MG63 (cell line): ENCODE data around the gene SLC35E4. TPM values are rescaled to one million over a fixed set of nuclear protein-coding genes. Genes with fewer than 3 reads are reported as not detected.
A peak's percentile ranks its signal among the peaks of the same experiment; 100 is the strongest.

Experiments
- DNase-seq: peaks from one replicate; pipeline ENCODE4 v3.0.0-alpha.2; 2020
- H3K27me3 ChIP-seq: fragments of 250-450 bp; sonication (Bioruptor Pico); 2 replicates; pipeline ENCODE4 v1.5.1; 2020; ENCODE audit warnings: mild to moderate bottlenecking, moderate library complexity
- H3K36me3 ChIP-seq: fragments of 250-450 bp; sonication (Bioruptor Pico); 2 replicates; pipeline ENCODE4 v1.5.1; 2020; ENCODE audit warnings: mild to moderate bottlenecking, moderate library complexity
- H3K4me3 ChIP-seq: fragments of 250-450 bp; sonication (Bioruptor Pico); 2 replicates; pipeline ENCODE4 v1.5.1; 2020; ENCODE audit warnings: mild to moderate bottlenecking, moderate library complexity
- H3K9me3 ChIP-seq: fragments of 250-450 bp; sonication (Bioruptor Pico); 2 replicates; pipeline ENCODE4 v1.5.1; 2020; ENCODE audit warnings: mild to moderate bottlenecking, moderate library complexity
- total RNA-seq: library from RNA; depleted of rRNA; stranded (reverse); fragments of >200 nt; shearing (Covaris generic); gene quantifications from 2 replicates; pipeline ENCODE4 v1.2.3, GENCODE V29; 2014; ENCODE audit warnings: low replicate concordance

The SLC35E4 gene
- total RNA-seq, 1 experiment from 2014 or later: 11.3 TPM

DNA sequence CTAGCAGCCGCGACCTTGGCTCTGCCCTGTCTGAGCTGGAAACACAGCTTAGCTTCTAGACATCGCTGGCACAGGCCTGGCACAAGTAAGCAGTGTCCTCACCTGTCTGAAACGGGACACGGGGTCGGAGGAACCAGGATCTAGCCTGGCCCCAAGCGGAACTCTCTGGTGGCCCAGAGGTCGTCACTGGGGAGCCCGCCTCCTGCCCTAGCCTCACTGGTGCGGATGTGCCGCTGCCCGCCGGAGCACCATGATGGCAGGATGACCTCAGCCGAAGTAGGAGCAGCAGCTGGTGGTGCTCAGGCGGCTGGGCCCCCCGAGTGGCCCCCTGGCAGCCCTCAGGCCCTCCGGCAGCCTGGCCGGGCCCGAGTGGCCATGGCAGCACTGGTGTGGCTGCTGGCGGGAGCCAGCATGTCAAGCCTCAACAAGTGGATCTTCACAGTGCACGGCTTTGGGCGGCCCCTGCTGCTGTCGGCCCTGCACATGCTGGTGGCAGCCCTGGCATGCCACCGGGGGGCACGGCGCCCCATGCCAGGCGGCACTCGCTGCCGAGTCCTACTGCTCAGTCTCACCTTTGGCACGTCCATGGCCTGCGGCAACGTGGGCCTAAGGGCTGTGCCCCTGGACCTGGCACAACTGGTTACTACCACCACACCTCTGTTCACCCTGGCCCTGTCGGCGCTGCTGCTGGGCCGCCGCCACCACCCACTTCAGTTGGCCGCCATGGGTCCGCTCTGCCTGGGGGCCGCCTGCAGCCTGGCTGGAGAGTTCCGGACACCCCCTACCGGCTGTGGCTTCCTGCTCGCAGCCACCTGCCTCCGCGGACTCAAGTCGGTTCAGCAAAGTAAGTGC, 871 bp downstream of the SLC35E4 start:
- Histone ChIP-seq H3K4me3 (peak overlapping the region; percentile 63), H3K9me3 (no peaks in the 10 kb centered on the region), H3K36me3 (peaks cover 17% of the 10 kb centered on the region), H3K27me3 (no peaks in the 10 kb centered on the region)
- peak; percentile 26 for DNase-seq

DNA sequence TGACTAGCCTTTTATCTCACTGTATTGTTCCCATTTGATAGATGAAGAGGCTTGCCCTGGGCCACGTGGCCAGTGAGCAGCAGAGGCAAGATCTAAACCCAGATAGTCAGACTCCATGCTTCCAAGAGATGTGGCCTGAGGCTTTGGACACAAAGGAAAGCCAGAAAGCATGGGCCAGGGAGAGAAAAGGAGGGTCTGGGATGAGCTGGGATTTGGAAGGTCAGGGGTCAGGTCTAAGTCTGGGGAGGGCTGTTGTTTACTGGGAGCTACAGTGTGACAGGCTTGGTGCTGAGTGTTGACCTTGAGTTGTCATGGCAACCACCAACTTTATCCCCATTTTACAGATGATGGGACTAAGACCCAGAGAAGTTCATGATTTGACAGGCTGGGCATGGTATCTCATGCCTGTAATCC, 2.1 kb downstream of the SLC35E4 start:
- no peak for DNase-seq
- Histone ChIP-seq H3K27me3 (no peaks in the 10 kb centered on the region), H3K4me3 (peak overlapping the region; percentile 63), H3K36me3 (peaks cover 17% of the 10 kb centered on the region), H3K9me3 (no peaks in the 10 kb centered on the region)

DNA sequence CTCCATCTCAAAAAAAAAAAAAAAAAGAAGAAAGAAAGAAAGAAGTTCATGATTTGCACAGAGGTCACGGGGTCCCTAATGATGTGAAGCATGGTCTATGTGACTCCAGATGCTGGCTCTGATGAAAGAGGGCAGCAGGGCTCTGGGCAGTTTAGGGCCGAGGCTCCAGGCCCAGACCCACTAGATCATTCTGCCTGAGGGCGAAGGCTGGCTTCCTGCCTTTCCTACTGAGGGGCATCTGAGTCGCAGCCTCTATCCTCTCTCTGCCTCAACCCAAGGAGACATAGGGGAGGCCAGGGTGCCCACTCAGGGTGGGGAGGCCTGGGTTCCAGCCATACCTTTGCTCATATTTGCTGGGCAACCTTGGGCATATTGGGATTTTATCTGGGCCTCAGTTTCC, 4.8 kb downstream of the SLC35E4 start:
- no peaks in the 10 kb centered on the region for H3K9me3 ChIP-seq
- H3K36me3 ChIP-seq: peaks cover 17% of the 10 kb centered on the region
- no peaks in the 10 kb centered on the region for H3K27me3 ChIP-seq
- no peak overlapping the region for H3K4me3 ChIP-seq
- DNase-seq: peak; percentile 26

DNA sequence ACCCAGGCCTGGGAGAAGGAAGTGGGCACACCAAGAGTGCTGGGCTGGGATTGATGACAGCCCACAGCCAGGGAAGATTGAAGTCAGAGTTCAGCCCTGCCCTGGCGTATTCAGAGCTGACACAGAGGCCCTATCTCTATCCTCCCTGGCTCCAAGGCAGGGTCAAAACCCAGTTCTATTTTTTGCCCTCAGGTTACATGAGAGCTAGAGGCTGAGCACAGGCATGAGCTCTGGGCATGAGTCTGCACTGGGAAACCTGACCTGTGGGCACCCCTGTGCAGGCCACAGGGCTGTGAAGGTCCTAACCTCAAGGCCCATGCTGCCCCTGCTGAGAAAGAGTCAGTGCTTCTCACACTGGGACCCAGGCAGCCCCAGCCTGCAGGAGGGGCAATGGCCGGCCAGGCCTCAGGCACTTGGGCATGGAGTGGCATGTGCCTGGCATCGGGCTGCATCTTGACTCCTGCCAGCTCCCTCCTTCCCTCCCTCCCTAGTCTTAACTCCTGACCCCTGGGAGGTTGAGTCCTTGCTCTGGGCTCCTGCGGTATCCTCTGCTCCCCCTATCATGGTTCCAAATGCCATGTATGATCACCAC, 5.4 kb downstream of the SLC35E4 start:
- Histone ChIP-seq H3K4me3 (no peak overlapping the region), H3K9me3 (no peaks in the 10 kb centered on the region), H3K27me3 (no peaks in the 10 kb centered on the region), H3K36me3 (peaks cover 17% of the 10 kb centered on the region)
- DNase-seq: no peak

DNA sequence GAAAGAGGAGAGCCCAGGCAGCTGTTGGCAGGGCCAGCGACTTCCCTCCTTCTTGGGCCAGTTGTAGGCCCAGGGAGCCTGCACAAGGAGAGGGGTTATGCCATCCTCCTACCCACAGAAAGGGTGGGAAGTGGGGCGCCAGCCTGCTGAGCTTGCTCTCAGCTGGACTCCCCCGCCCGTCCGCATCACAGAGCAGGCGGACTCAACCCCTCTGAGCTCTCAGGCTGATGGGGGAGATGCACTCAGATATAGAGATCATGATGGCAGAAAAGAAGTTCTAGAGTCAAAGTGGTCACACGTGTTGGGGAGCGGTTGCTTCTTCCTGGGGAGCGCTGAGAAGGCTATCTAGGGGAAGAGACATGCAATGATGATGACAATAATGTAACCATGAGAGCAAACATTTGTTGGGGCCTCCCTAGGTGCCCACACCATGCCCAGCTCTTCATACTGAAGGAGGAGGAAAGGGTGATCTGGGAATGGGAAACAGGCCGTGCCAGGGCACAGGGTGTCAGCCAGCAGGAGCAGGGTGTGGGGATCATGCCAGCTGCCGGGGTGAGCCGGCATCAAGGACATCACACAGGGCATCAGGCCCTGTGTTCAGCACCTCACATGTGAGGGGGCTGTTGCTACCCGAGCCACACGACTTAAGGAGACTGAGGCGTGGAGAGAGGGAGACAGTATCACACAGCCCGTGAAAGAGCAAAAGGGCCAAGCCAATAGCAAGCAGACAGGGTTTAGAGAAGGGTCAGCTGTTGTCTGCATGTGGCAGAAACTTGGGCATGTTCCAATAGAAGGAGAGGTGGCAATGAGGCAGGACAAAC, 7.7 kb downstream of the SLC35E4 start:
- H3K27me3 ChIP-seq: no peaks in the 10 kb centered on the region
- H3K4me3 ChIP-seq: no peak overlapping the region
- peaks cover 15% of the 10 kb centered on the region for H3K36me3 ChIP-seq
- H3K9me3 ChIP-seq: no peaks in the 10 kb centered on the region
- DNase-seq: no peak

DNA sequence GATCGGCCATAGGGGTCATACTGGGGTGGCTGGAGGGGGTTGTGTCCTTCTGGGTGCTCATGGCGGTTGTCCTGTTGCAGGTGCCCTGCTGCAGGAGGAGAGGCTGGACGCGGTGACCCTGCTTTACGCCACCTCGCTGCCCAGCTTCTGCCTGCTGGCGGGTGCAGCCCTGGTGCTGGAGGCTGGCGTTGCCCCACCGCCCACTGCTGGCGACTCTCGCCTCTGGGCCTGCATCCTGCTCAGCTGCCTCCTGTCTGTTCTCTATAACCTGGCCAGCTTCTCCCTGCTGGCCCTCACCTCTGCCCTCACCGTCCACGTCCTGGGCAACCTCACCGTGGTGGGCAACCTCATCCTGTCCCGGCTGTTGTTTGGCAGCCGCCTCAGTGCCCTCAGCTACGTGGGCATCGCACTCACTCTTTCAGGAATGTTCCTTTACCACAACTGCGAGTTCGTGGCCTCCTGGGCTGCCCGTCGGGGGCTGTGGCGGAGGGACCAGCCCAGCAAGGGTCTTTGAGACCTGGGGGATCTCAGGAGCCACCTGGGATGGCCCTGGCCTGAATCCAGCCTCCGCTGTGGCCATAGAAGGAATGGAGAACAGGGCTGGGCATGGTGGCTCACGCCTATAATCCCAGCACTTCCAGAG, 11.1 kb downstream of the SLC35E4 start:
- Histone ChIP-seq H3K27me3 (no peaks in the 10 kb centered on the region), H3K36me3 (peaks cover 8% of the 10 kb centered on the region), H3K9me3 (no peaks in the 10 kb centered on the region), H3K4me3 (no peak overlapping the region)
- no peak for DNase-seq

DNA sequence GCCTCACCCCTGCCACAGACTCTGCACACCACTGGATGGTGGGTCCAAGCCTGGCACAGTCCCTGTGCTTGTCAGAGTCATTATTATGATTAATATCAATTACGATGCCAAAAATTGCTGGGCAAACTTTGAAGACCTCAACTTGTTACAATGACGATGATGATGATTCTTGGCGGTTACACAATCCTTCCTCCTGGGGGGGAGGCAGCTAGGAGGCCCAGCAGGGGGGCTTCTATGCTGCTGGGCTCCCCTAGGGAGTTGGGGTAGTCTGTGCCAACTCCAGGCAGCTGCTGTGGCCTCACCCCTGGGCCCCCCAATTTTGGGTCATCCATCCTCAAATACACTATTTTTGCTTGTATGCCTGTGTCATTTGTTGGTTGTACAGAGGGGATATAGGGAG, 12.0 kb downstream of the SLC35E4 start:
- no peaks in the 10 kb centered on the region for H3K9me3 ChIP-seq
- H3K36me3 ChIP-seq: peaks cover 8% of the 10 kb centered on the region
- H3K4me3 ChIP-seq: no peak overlapping the region

DNA sequence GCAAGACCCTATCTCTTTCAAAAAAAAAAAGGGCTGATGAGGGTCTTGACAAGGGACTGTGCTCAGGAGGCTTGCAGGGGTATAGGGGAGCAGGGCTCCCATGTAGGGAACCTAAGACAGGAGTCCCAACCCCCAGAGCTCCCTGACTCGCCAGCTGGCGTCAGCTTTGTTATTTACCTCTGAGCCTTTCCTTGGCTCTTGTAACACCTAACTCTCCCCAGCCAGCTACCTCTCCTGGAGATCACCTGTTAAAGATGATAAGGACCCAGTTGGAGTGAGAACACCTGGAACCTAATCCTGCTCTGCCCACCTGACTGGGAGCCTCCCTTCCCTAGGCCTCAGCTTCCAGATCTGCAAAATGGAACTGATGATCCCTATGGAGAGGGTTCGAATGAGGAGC, 13.2 kb downstream of the SLC35E4 start:
- no peaks in the 10 kb centered on the region for H3K9me3 ChIP-seq
- no peak overlapping the region for H3K4me3 ChIP-seq
- no peaks in the 10 kb centered on the region for H3K27me3 ChIP-seq
- peaks cover 8% of the 10 kb centered on the region for H3K36me3 ChIP-seq
- no peak for DNase-seq

More for the DNA sequence above, 12.0 kb downstream of the SLC35E4 start:
- DNase-seq: peak; percentile 71
- H3K27me3 ChIP-seq: no peaks in the 10 kb centered on the region

DNA sequence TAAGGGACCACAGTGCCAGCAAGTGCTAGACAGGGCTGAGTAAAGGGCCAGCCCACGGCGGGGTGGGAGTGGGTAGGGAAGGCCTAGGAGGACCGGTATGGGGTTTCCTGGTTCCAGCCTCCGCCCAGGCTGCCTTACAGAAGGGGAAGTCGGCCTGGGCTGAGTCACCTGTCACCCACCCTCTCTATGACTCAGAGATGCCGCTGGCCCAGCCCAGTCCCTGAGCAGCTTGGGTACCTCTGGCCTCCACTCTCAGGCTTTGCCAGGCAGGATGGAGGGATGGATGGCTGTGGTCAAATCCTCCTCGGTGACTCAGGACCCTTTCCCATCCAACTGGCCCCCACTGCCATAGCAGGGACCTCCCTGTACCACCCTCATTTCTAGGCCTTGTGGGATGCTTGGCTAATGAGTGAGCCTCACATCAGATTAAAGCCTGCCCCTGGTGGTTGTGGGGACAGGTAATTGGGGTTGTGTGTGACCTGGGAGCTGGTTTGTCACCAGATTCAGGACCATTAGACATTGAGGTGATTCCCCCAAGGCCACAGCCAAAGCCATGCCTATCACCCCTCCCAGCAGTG, 13.9 kb downstream of the SLC35E4 start:
- Histone ChIP-seq H3K4me3 (no peak overlapping the region), H3K9me3 (no peaks in the 10 kb centered on the region), H3K27me3 (no peaks in the 10 kb centered on the region), H3K36me3 (peaks cover 8% of the 10 kb centered on the region)
- peak; percentile 85 for DNase-seq

DNA sequence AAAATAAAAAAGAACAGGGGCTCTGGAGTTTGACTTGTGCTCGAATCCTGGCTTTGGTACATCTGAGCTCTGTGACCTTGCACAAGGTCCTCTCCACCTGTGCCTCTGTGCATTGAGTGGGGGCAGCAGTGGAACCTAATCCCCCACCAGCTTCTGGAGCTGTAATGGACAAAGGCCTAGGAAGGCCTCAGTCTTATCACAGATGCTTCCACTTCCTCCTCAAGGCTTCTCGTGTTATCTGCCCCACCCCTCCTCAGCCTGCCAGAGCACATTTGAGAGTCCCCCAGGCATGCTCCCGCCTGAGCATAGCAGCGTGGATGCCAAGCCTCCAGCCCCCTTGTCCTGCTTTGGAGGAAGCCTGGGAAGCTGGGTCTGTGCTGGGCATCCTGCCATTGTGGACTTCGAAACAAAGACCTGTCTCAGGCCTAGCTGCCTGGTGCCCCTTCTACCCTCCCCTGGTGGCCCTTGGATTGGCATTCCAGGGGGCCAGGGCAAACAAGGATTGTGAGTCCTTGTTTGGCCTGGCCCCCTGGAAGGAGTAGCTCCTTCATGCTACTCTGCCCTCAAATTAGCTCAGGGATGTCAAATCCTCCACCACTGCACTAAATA, 15.0 kb downstream of the SLC35E4 start:
- H3K27me3 ChIP-seq: no peaks in the 10 kb centered on the region
- peaks cover 8% of the 10 kb centered on the region for H3K36me3 ChIP-seq
- DNase-seq: no peak
- H3K9me3 ChIP-seq: no peaks in the 10 kb centered on the region
- H3K4me3 ChIP-seq: no peak overlapping the region

DNA sequence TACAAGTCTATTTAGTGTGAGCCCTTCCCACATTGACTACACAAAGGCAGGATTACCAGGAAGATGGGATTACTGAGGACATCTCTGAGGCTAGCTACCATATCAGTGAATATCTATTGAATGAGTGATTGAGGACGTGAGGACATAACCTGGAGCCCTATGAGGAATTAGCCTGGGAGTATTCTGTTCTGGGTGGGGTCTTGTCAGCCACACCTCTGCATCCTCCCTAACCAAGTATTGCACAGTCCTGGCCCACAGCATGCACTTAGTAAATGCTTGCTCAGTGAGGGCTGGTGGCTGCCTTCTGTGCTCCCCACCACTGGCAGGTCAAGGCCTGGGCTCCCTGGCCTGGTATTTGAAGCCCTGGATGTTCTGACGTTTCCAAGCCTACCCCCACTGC, 17.3 kb downstream of the SLC35E4 start:
- Histone ChIP-seq H3K36me3 (peaks cover 2% of the 10 kb centered on the region), H3K27me3 (no peaks in the 10 kb centered on the region), H3K4me3 (no peak overlapping the region), H3K9me3 (no peaks in the 10 kb centered on the region)
- no peak for DNase-seq

DNA sequence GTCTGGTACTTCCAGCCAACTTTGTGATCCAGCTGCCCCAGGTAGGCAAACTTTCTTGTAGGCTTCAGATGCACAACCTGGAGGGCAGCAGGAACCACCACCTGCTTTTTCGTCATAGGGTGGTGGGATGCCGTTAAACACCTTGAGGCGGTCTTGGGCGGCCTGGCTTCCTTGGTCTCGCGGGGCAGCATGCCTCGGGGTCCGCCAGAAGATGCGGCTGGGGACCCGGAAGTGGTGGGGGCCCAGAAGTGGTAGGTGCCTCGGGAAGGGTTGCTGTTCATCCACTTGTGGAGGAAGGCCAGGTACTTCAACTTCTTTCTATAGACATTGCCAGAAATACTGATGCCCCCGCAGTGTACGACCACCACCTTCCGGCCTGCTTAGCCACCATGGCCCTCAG, 18.8 kb downstream of the SLC35E4 start:
- Histone ChIP-seq H3K4me3 (no peak overlapping the region), H3K36me3 (no peaks in the 10 kb centered on the region; the same call in 1 of the 2 replicates), H3K9me3 (no peaks in the 10 kb centered on the region), H3K27me3 (no peaks in the 10 kb centered on the region)
- DNase-seq: no peak

DNA sequence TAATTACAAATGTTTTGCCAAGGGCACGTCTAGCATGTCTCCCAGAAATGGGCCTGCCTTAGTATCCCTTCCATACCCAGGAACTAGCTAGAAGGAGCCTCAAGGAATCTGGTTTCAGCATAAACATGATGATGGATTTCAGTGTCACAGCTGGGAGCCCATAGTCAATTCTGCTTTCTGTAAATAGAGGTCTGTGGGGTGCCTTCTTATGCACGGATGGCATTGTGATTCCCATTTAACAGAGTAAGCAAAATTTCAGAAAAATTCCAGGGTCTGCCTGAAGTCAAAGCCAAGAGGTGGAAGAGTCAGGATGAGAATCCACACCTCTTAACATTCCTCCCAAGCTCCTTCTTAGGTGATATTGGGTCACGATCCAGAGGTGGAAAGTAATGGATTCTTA, 20.0 kb downstream of the SLC35E4 start:
- Histone ChIP-seq H3K36me3 (no peaks in the 10 kb centered on the region; the same call in 1 of the 2 replicates), H3K4me3 (no peak overlapping the region)
- DNase-seq: no peak

DNA sequence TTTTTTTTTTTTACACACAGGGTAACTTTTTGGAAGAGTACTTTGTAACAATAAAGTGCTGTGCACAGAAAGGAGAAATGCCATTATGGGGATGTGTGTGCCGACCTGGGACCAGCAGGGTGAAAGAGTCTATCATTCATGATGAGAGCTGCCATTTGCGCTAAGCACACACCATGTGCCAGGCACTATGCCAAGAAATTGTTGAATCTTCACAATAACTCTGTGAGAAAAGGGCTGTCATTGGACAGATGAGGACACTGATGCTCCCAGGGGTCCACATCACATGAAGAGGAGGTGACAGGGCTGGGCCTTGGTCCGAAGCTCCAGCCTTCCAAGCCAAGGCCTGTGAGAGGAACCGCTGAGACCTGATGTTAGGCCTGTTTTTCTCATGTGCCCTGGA, 26.5 kb downstream of the SLC35E4 start:
- peaks cover 8% of the 10 kb centered on the region for H3K36me3 ChIP-seq
- no peak overlapping the region for H3K4me3 ChIP-seq
- no peak for DNase-seq
- no peaks in the 10 kb centered on the region for H3K27me3 ChIP-seq
- no peaks in the 10 kb centered on the region for H3K9me3 ChIP-seq

More for the DNA sequence above, 20.0 kb downstream of the SLC35E4 start:
- Histone ChIP-seq H3K9me3 (no peaks in the 10 kb centered on the region), H3K27me3 (no peaks in the 10 kb centered on the region)

DNA sequence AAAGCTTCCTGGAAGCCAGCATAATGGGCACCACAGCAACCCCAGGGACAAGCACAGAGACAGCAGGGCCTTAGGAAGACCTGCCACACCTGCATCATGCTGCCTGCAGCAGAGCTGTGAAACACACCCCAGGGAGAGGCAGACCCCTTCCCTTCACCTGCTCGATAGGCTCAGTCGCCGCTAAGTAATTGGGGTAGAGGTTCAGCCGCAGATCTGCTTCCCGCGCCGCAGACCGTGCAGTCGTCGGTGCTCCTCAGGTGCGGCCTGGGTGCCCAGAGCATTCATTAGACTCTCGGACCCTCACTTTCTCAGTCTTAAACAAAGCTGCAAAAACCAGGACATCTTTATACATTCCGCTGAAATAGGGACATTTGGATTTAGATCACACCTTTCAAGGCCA, 29.2 kb downstream of the SLC35E4 start:
- H3K4me3 ChIP-seq: no peak overlapping the region
- H3K27me3 ChIP-seq: no peaks in the 10 kb centered on the region
- H3K36me3 ChIP-seq: peaks cover 8% of the 10 kb centered on the region
- H3K9me3 ChIP-seq: no peaks in the 10 kb centered on the region
- DNase-seq: no peak

DNA sequence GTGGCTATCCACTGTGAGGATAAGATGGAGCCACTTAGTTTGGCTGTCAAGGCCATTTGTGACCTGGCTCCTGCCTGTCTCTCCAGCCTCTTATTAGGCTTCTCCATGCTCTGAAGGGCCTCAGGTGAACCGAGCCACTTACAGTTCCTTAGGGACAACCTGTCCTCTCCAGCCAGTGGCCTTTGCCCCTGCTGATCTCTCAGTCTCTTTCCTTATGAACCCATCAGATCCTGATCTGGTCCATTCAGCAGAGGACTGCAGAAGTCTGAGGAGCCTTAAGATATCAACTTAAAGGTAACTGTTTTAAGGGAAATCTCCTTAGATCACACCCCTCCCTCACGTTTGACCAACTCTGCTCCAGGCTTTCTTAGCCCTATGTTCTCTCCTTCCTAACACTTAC, 29.7 kb downstream of the SLC35E4 start:
- H3K9me3 ChIP-seq: no peaks in the 10 kb centered on the region
- H3K4me3 ChIP-seq: no peak overlapping the region
- DNase-seq: no peak
- H3K36me3 ChIP-seq: peaks cover 8% of the 10 kb centered on the region
- H3K27me3 ChIP-seq: no peaks in the 10 kb centered on the region
